Measurements from ENCODE around the gene NDUFS3.
A peak's percentile ranks its signal among the peaks of the same experiment; 100 is the strongest.

NDUFS3 gene

GRCh38 chr11:47573321-47573720 is 5.6 kb upstream of the NDUFS3 start:
- no peak for TF ChIP-seq EZH2phosphoT487 (IDR thresholded peaks at IDR 0.05; ENCODE audit: low read depth)
- TF ChIP-seq CTCF (IDR thresholded peaks at IDR 0.05; ENCODE audit: low read depth, low read length): no peak
- no peak overlapping the region for H3K27ac ChIP-seq (ENCODE audit: low read length)
- no peak overlapping the region for H3K4me3 ChIP-seq (ENCODE audit: low read length)
- no peaks in the 10 kb centered on the region for H4K20me1 ChIP-seq (ENCODE audit: insufficient read depth, low read length)
- H3K9ac ChIP-seq (ENCODE audit: low read length): no peak overlapping the region
- peaks cover 50% of the 10 kb centered on the region for H3K36me3 ChIP-seq (replicated peaks; ENCODE audit: low read depth, low read length)
- H3K27me3 ChIP-seq (ENCODE audit: low read depth, low read length): no peaks in the 10 kb centered on the region
- H2AFZ ChIP-seq (ENCODE audit: low read depth, low read length): no peak overlapping the region
- H3K4me2 ChIP-seq (ENCODE audit: low read length): no peak overlapping the region
- H3K79me2 ChIP-seq (ENCODE audit: low read length): peaks cover 70% of the 10 kb centered on the region
- H3K4me1 ChIP-seq (ENCODE audit: low read length): peaks cover 7% of the 10 kb centered on the region
- H3K9me3 ChIP-seq (ENCODE audit: insufficient read depth, low read length): no peaks in the 10 kb centered on the region

- no peak overlapping the region for H2AFZ ChIP-seq (ENCODE audit: low read depth, low read length)
- peaks cover 16% of the 10 kb centered on the region for H3K4me1 ChIP-seq (ENCODE audit: low read length)
- no peak overlapping the region for H3K27ac ChIP-seq (ENCODE audit: low read length)
- H4K20me1 ChIP-seq (ENCODE audit: insufficient read depth, low read length): no peaks in the 10 kb centered on the region
- peak overlapping the region; percentile 87; the same call in 1 of the 2 replicates for H3K9ac ChIP-seq (ENCODE audit: low read length)
- TF ChIP-seq CTCF (IDR thresholded peaks at IDR 0.05; ENCODE audit: low read depth, low read length) (no peak), EZH2phosphoT487 (IDR thresholded peaks at IDR 0.05; ENCODE audit: low read depth) (no peak)
- H3K27me3 ChIP-seq (ENCODE audit: low read depth, low read length): no peaks in the 10 kb centered on the region
- peak overlapping the region; percentile 80 for H3K4me2 ChIP-seq (ENCODE audit: low read length)
- no peaks in the 10 kb centered on the region for H3K9me3 ChIP-seq (ENCODE audit: insufficient read depth, low read length)
- H3K4me3 ChIP-seq (ENCODE audit: low read length): peak overlapping the region; percentile 90
- H3K36me3 ChIP-seq (replicated peaks; ENCODE audit: low read depth, low read length): peaks cover 51% of the 10 kb centered on the region
- H3K79me2 ChIP-seq (ENCODE audit: low read length): peaks cover 63% of the 10 kb centered on the region
Measured at GRCh38 chr11:47577460-47578041, 1.3 kb upstream of the NDUFS3 start.

GRCh38 chr11:47583844-47584243 is 5.0 kb downstream of the NDUFS3 start:
- Histone ChIP-seq H2AFZ (ENCODE audit: low read depth, low read length) (no peak overlapping the region), H3K79me2 (ENCODE audit: low read length) (peaks cover 21% of the 10 kb centered on the region), H3K9me3 (ENCODE audit: insufficient read depth, low read length) (no peaks in the 10 kb centered on the region), H3K27me3 (ENCODE audit: low read depth, low read length) (no peaks in the 10 kb centered on the region), H3K9ac (ENCODE audit: low read length) (no peak overlapping the region), H3K4me2 (ENCODE audit: low read length) (no peak overlapping the region), H3K4me1 (ENCODE audit: low read length) (peaks cover 9% of the 10 kb centered on the region), H4K20me1 (ENCODE audit: insufficient read depth, low read length) (no peaks in the 10 kb centered on the region), H3K36me3 (replicated peaks; ENCODE audit: low read depth, low read length) (peaks cover 37% of the 10 kb centered on the region), H3K4me3 (ENCODE audit: low read length) (no peak overlapping the region), H3K27ac (ENCODE audit: low read length) (no peak overlapping the region)
- TF ChIP-seq EZH2phosphoT487 (IDR thresholded peaks at IDR 0.05; ENCODE audit: low read depth) (no peak), CTCF (IDR thresholded peaks at IDR 0.05; ENCODE audit: low read depth, low read length) (no peak)

DNA sequence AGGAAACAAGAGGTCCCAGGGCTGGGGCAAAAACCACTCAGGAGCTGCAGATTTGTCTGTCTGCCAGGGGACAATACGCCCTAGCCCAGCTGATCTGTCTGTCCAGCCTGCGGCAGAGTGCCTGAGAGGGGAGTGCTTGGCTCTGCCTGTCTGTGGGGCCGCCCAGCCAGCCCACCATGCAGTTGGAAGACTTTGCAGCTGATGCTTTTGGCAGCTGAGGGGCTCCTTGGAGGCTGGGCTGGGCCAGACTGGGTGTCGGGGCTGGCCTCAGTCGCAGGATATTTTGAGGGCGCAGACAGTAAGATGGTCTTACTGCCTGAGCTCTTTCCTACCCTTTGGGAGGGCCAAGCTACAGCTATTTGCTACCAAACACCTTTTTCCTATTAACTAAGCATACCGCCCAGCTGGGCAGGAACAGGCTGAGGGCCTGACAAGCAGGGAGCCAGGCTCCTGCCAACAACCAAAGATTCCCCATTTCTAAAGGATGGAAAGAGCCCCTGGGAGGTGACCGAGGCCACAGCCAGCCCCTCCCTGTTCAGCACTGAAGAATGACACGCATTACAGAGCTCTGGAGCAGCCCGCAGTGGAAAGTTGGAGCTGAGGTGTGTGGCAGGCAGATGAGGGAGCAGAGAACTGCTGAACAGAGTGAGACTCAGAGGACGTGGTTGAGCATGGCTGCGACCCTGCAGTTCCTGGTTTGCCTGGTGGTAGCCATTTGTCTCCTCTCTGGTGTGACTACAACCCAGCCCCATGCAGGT is 7.4 kb downstream of the NDUFS3 start, which contains the start of gene FAM180B:
TSS of gene FAM180B (plus strand) at position 581 of the 758 bp plus-strand sequence. CDS start at position 672, 91 bp downstream.
- H3K9me3 ChIP-seq (ENCODE audit: insufficient read depth, low read length): no peaks in the 10 kb centered on the region
- H3K27me3 ChIP-seq (ENCODE audit: low read depth, low read length): no peaks in the 10 kb centered on the region
- H3K4me3 ChIP-seq (ENCODE audit: low read length): no peak within 1 kb of the TSS
- no peaks in the 10 kb centered on the region for H4K20me1 ChIP-seq (ENCODE audit: insufficient read depth, low read length)
- no peak within 1 kb of the TSS for H3K4me2 ChIP-seq (ENCODE audit: low read length)
- H3K27ac ChIP-seq (ENCODE audit: low read length): no peak within 1 kb of the TSS
- no peaks in the 10 kb centered on the region for H3K4me1 ChIP-seq (ENCODE audit: low read length)
- no peak within 1 kb of the TSS for H2AFZ ChIP-seq (ENCODE audit: low read depth, low read length)
- TF ChIP-seq EZH2phosphoT487 (IDR thresholded peaks at IDR 0.05; ENCODE audit: low read depth): no peak
- TF ChIP-seq CTCF (IDR thresholded peaks at IDR 0.05; ENCODE audit: low read depth, low read length): no peak
- H3K36me3 ChIP-seq (replicated peaks; ENCODE audit: low read depth, low read length): peaks cover 29% of the 10 kb centered on the region
- no peak within 1 kb of the TSS for H3K9ac ChIP-seq (ENCODE audit: low read length)
- H3K79me2 ChIP-seq (ENCODE audit: low read length): no peaks in the 10 kb centered on the region
